CD1c-positive myeloid dendritic cell (primary cell): ENCODE results near the gene ZBTB20.

Experiments
- DNase-seq: peaks from one replicate; pipeline ENCODE4 v3.0.0-alpha.2; 2016; ENCODE audit errors: extremely low spot score

Gene ZBTB20

DNA sequence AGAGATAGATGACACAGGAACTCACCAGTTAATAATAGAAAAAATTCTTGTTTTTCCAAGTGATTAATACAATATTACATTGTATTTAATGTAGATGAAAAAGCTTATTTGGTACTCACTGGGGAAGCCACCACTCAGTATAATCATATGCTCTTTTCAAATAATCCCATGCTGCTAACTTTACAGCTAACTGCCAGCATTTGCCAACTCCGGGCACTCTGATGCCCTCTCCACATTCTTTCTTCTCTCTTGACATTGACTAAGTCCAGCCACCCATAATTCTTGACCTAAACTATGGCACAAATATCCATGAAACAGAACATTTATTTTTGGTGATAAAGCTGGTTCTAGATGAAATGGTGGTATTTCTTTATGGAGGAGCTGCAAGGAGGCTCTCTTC is 384.9 kb downstream of the ZBTB20 start:
- no peak for DNase-seq

- no peak for DNase-seq
Observed at GRCh38 chr3:114760679-114761078, 386.4 kb downstream of the ZBTB20 start.

GRCh38 chr3:114758831-114759699 is 388.0 kb downstream of the ZBTB20 start:
- no peak for DNase-seq

DNA sequence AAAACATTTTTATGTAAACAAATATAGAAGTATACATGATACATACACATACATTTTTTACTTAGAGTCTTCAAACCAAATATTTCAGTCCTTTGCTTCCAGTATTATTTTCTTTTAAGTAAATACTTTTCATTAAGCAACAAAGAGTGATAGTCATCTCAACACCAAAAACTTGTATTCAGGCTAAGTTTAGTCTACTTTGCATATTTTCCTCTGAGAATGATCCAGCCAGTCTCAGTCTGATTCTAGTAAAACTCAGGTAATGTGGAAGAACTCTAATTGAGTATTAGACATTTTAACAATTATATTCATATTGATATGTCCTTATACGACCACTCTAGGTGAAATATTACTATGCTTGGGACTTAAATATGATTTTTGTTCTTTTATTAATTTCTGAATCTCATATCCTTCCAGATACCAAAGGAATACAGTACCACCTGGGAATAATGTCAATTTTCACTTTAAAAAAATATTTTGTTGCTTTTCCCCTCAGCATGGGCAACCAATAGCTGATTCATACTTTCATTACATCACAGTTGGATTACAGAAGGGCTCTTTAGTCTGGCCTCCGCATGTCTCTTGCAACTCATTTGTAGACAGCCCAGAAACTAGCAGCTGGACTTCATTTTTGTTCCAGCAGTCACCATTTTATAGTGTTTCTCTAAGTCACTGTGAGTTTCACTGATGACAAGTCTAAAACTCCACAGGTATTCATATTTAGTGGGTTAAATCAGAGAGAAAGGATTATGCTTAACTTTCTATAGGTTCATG is 390.4 kb downstream of the ZBTB20 start:
- DNase-seq, result no peak

- DNase-seq, result no peak
Observed at GRCh38 chr3:114746502-114746901, 400.6 kb downstream of the ZBTB20 start.

- no peak for DNase-seq
Observed at GRCh38 chr3:114745322-114746240, 401.5 kb downstream of the ZBTB20 start.

DNA sequence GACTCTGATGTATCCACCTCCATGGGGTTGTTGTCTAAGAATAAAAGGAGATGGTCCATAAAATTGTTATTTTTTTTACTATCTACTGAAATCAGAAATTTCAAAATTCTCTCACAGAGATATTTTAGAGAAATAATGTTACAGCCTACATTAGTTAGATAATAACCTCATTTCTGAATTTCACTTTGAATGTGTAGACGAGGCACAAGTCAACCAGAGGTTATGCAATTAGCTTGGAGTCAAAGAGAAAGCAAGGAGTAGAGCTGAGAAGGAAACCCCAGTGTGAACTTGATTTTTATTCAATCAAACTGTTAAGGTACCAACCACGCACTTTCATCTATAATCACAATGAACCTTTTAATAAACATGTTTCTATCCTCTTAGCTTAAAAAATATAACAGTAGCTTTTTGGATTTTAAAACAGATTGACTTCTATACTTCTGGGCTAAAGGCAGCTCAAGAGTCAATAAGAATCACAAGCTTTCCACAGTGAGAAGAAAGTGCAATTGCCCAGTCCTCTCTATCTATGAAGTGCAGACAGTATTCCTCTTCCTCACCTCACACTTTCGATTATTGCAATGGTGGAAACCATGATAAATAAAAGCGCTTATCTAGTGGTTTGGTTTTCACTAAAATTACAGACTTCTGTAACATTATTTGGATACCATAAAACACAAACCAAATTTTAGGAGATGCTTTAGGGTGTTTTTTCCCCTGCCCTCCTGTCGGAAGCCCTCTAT is 403.2 kb downstream of the ZBTB20 start:
- no peak for DNase-seq

GRCh38 chr3:114741066-114741465 is 406.0 kb downstream of the ZBTB20 start:
- DNase-seq, result no peak

DNA sequence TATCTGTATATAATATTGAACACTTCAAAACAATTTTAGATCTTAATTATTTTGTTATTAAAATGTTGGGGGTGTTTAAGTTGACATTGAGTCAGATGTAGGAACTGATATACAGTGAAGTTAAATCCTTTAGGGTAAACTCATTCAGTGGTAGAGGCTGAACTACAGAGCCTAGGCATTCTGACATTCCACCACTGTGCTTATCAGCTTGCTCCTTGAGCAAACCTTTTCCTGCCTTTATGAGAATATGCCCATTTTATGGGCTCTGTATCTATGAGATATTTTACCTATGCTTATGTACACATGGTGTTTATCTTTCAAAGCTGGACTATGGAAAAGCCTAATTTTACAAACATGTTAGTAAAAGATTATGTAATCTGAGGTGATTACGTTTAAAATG is 407.5 kb downstream of the ZBTB20 start:
- DNase-seq, result no peak

DNA sequence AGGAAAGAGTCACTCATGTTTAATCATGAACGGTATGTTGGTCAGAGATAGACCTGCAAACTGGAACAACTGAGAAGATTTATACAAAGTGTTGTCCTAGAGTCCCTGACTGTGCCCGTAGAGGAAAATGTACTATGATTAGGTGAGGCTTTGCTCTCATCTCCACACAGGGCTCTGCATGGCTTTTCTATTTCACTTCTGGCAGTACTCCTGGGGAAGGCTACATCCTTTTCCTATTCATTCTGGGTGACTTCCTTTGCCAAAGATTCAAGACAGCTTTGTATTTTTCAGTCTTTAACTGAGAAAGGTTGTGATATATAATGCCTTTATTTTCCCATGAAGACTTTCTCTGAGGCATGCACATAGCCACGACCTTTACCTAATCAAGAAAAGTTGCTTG is 414.7 kb downstream of the ZBTB20 start:
- no peak for DNase-seq

DNA sequence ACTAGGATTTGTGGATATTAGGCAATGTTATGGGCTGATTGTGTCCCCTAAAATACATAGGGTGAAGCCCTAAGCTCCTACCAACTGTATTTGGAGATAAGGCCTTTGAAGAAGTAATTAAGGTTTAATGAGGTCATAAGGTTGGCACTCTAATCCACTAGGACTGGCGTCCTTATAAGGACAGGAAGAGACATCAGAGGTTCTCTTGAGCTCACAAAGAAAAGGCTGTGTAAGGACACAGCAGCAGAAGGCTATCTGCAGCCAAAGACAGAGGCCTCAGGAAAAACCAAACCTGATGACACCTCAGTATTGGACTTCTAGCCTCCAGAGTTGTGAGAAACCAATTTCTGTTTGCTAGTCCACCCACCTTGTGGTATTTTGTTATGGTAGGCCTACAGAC is 416.7 kb downstream of the ZBTB20 start:
- DNase-seq, result no peak

GRCh38 chr3:114727373-114727772 is 419.7 kb downstream of the ZBTB20 start:
- peak; percentile 31 for DNase-seq

DNA sequence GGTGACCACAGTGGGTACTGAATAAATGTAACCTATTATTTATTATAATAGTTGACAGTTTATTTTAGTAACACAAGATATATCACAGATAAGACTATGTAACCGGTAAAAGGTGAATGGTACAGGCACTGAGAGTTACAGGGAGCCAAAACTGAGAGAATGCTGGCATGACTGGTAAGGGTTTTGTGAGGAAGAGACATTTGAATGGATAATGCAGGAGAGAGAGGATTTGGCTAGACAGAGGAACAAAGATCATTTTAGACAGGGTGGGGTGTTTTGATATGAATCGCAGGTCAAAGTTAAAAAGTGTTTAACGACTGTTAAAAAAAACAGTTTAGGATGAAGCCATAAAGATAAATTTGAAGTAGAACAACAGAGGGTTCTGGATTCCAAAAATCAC is 421.1 kb downstream of the ZBTB20 start:
- DNase-seq, result no peak

- DNase-seq, result no peak
Observed at GRCh38 chr3:114722530-114722929, 424.6 kb downstream of the ZBTB20 start.

DNA sequence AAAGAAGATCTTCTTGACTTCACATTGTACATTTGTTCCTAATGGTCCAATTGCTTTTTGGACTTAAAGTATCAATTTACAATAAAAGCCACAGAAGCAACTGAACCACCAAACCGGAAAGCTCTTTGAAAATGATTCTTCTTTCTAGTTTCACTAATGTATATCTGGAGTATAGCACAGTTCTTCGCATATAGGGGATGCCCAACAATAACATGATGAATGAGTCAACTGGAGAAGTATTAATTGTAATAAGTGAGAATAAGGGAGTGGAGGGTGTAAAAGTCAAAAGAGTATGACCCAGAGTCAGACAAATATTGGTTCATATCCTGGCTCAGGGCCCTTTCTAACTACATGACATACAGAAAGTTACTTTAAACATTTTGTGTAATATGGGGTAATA is 425.2 kb downstream of the ZBTB20 start:
- no peak for DNase-seq

DNA sequence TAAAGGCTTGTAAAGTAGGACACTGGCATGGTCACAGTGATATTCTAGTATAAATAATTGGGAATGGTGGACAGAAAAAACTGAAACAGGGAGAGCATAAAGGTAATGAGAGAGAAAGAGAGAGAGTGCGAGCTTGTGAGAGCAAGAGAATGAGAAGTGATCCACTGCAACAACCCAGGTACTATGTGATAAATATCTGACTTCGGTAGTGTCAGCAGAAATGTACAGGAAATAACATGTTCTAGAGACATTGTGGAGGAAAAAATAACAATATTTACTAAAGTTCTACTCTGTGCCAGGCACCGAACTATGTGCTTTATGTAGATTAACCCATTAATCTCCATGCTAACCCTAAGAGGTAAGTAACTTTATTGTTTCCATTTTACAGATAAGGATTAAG is 425.9 kb downstream of the ZBTB20 start:
- DNase-seq, result no peak

- no peak for DNase-seq
Observed at GRCh38 chr3:114718898-114719210, 428.2 kb downstream of the ZBTB20 start.

- DNase-seq, result no peak
Observed at GRCh38 chr3:114718071-114718897, 428.8 kb downstream of the ZBTB20 start.

DNA sequence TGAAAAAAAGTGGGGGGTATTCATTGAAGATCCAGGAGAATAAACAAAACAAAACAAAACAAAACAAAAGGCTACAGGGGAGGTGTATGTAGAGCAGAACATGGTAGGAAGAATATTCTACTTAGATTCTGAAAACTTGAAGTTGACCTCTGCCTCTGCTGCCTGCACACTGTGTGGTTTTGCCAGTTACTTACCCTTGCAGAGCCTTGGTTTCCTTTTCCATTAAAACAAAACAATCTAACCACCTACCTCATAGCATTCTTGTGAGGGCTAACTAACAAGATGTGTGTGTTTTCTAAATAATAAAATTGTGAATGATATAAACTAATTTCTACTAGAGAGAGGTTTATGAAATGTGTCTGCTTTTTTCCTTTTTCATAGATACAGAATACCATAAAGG is 430.2 kb downstream of the ZBTB20 start:
- no peak for DNase-seq

DNA sequence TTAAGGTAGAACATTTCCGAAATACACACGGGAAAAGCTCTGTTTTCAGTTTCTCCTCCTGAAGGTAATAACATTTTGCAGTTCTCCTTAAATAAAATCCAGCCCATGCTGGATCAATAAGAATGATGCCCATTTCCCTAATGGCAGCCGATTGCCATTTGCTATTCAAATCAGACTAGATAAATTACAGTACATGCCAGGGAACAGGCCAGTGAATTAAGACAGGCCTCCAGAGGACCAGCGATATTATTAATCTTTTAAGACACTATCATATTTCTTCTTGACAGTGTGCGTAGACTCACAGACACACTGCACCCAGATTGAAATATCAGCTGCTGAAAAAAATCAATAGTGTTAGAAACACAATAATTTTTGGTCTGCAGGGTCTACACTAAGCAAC is 431.0 kb downstream of the ZBTB20 start:
- DNase-seq, result no peak
